Measurements from ENCODE around the gene CARD10. TPM values are rescaled to one million over a fixed set of nuclear protein-coding genes. Genes with fewer than 3 reads are reported as not detected.

The CARD10 gene
- total RNA-seq, 2 donors from 2014 or later: 4.2 to 5.8 TPM

- Histone ChIP-seq H3K27me3 (no peaks in the 10 kb centered on the region), H3K27ac (peak overlapping the region; percentile 94 to 98), H3K9me3 (no peaks in the 10 kb centered on the region), H3K36me3 (peaks cover under 1% of the 10 kb centered on the region), H3K4me1 (peaks cover 0 to 71% of the 10 kb centered on the region in 2 donors), H3K4me3 (peak overlapping the region; percentile 74 to 78)
- no peak for TF ChIP-seq CTCF (IDR thresholded peaks at IDR 0.05)
- no peak for DNase-seq (ENCODE audit: low spot score)
These were observed 41.5 kb upstream of the CARD10 start for GRCh38 chr22:37560608-37561211.

- peak within 1 kb of the TSS; percentile 74 to 78 for H3K4me3 ChIP-seq
- no peak for DNase-seq (ENCODE audit: low spot score)
- no peak for TF ChIP-seq CTCF (IDR thresholded peaks at IDR 0.05)
- no peaks in the 10 kb centered on the region for H3K9me3 ChIP-seq
- H3K36me3 ChIP-seq: no peaks in the 10 kb centered on the region
- H3K4me1 ChIP-seq: peaks cover 0 to 69% of the 10 kb centered on the region in 2 donors
- H3K27ac ChIP-seq: peak within 1 kb of the TSS; percentile 94 to 98
- H3K27me3 ChIP-seq: no peaks in the 10 kb centered on the region
These were observed 40.8 kb upstream of the CARD10 start, which contains the start of gene CDC42EP1 for GRCh38 chr22:37559901-37560607. Gene CDC42EP1 (plus strand): TSS chr22:37560480. CDS start chr22:37566350, 5,870 bp downstream.

DNA sequence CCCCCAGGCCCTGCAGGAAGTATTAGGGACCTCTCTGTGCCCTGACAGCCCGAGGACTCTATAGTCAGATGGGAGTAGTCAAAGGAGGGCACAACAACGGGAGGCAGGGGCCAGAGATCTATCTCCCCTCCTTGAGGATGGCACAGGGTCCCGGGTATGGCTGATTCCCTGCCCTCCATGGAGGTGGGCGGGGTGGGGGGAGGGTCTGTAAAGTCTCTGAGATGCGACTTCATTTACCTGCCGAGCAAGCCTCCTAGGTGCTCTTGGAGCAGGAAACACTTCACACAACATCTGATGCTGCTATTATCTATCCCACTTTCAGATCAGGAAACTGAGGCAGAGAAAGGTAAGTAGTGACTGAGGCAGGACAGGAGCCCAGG is 40.3 kb upstream of the CARD10 start:
- H3K4me3 ChIP-seq: peak overlapping the region; percentile 42 to 74
- TF ChIP-seq CTCF (IDR thresholded peaks at IDR 0.05): no peak
- no peaks in the 10 kb centered on the region for H3K36me3 ChIP-seq
- no peak for DNase-seq (ENCODE audit: low spot score)
- H3K9me3 ChIP-seq: no peaks in the 10 kb centered on the region
- H3K27ac ChIP-seq: peak overlapping the region; percentile 94 to 98
- no peaks in the 10 kb centered on the region for H3K27me3 ChIP-seq
- H3K4me1 ChIP-seq: peaks cover 0 to 65% of the 10 kb centered on the region in 2 donors

GRCh38 chr22:37558815-37559214 is 39.6 kb upstream of the CARD10 start:
- H3K27ac ChIP-seq: peak overlapping the region; percentile 23 to 98
- H3K4me1 ChIP-seq: peaks cover 0 to 58% of the 10 kb centered on the region in 2 donors

DNA sequence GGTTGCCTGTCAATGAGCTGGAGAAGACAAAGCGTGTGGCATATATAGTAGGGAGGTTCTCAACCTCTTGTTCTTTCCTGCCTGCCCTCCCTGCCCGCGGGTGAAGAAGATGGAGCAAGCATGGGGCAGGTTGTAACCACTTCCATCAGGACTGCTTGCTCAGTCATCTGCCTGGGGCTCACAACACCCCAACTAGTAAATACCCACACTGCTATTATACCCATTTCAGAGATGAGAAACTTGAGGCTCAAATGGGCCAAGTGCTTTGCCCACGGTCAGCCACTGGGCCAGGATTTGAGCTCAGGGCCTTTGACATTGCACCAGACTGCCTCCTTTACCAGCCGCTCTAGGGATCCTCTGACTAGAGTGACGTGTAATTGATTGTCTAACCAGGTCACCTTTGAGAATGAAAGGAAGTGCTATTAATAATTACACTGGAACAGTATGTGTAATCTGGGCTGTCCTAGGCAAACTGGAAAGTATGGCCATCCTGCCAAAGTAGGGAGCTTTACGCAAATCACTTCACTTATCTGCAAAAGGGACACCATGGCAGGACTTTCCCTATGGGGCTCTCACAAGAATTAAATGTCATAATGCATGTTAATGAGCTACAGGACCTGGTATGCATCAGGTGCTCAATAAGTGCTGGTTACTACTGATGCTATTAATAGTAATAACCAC is 38.2 kb upstream of the CARD10 start:
- Histone ChIP-seq H3K4me3 (no peak overlapping the region), H3K27me3 (no peaks in the 10 kb centered on the region), H3K36me3 (no peaks in the 10 kb centered on the region), H3K27ac (peak overlapping the region; percentile 55 to 58), H3K9me3 (no peaks in the 10 kb centered on the region), H3K4me1 (peaks cover 0 to 51% of the 10 kb centered on the region in 2 donors)
- no peak for TF ChIP-seq CTCF (IDR thresholded peaks at IDR 0.05)
- no peak for DNase-seq (ENCODE audit: low spot score)

More at GRCh38 chr22:37558815-37559214, 39.6 kb upstream of the CARD10 start:
- no peaks in the 10 kb centered on the region for H3K27me3 ChIP-seq
- H3K4me3 ChIP-seq: no peak overlapping the region
- no peaks in the 10 kb centered on the region for H3K36me3 ChIP-seq
- TF ChIP-seq CTCF (IDR thresholded peaks at IDR 0.05): no peak
- no peaks in the 10 kb centered on the region for H3K9me3 ChIP-seq
- DNase-seq (ENCODE audit: low spot score): no peak

Data from right atrium auricular region (tissue), 2 donors.